SK-N-SH (cell line): ENCODE measurements around the gene FLT1. TPM values are rescaled to one million over a fixed set of nuclear protein-coding genes. Genes with fewer than 3 reads are reported as not detected.

Source experiments
- CTCF ChIA-PET: fragments of 300-600, 350-600 bp; formaldehyde crosslinking; extraction: SDS; loops from one replicate; lab custom pipeline; 2021; lab: Yijun Ruan, JAX
- POLR2A ChIA-PET: fragments of 350-600 bp; sonication (Branson Sonifier 250); formaldehyde crosslinking; extraction: SDS; loops from one replicate; lab custom pipeline; 2020; ENCODE audit warnings: antibody characterized with exemption, inconsistent platforms; lab: Yijun Ruan, JAX
- DNase-seq: peaks from one replicate; pipeline ENCODE4 v3.0.0; 2012
- H2AFZ ChIP-seq: fragments of 200-600 bp; sonication (generic); 2 replicates; pipeline ENCODE4 v1.8.1; 2016; ENCODE audit warnings: antibody characterized with exemption, mild to moderate bottlenecking, low read depth
- H3F3A ChIP-seq: fragments of 200-600 bp; sonication (generic); replicated peaks from 2 replicates; pipeline ENCODE3; 2016; ENCODE audit warnings: antibody characterized with exemption, mild to moderate bottlenecking; ENCODE audit not compliant: insufficient read depth
- H3K27ac ChIP-seq, 2 experiments: fragments of 200-500 bp in 1 of 2; fragments of 200-600 bp in 1 of 2; sonication (Bioruptor generic) in 1 of 2; sonication (generic), shearing (Covaris generic) in 1 of 2; 2 replicates each; pipeline versions ENCODE4 v1.5.1 to v1.6.1; 2014 to 2016; ENCODE audit warnings: low read depth in 2 of 2, inconsistent platforms in 1 of 2, low read length in 1 of 2, mild to moderate bottlenecking in 1 of 2, mixed read lengths in 1 of 2
- H3K27me3 ChIP-seq: fragments of 200-600 bp; sonication (generic), shearing (Covaris generic); 2 replicates; pipeline ENCODE4 v1.6.1; 2016; ENCODE audit warnings: mixed run types; ENCODE audit not compliant: insufficient read depth
- H3K36me3 ChIP-seq, 2 experiments: fragments of 200-500 bp in 1 of 2; fragments of 200-600 bp in 1 of 2; sonication (Bioruptor generic) in 1 of 2; sonication (generic) in 1 of 2; replicated peaks in 1 of 2; 2 replicates each; pipeline versions ENCODE3 to v1.5.1; 2014 to 2016; ENCODE audit warnings: low read length in 1 of 2, mild to moderate bottlenecking in 1 of 2; ENCODE audit not compliant: insufficient read depth in 2 of 2, control insufficient read depth in 1 of 2
- H3K4me1 ChIP-seq, 2 experiments: fragments of 200-500 bp in 1 of 2; fragments of 200-600 bp in 1 of 2; sonication (Bioruptor generic) in 1 of 2; sonication (generic), shearing (Covaris generic) in 1 of 2; 2 replicates each; pipeline versions ENCODE4 v1.5.1 to v1.6.1; 2014 to 2016; ENCODE audit warnings: low read depth in 1 of 2, low read length in 1 of 2, mixed run types in 1 of 2; ENCODE audit not compliant: insufficient read depth in 2 of 2, control insufficient read depth in 1 of 2
- H3K4me2 ChIP-seq: fragments of 200-600 bp; sonication (generic), shearing (Covaris generic); 2 replicates; pipeline ENCODE4 v1.6.1; 2017; ENCODE audit warnings: mixed run types
- H3K4me3 ChIP-seq, 2 experiments: fragments of 200-500 bp in 1 of 2; fragments of 200-600 bp in 1 of 2; sonication (Bioruptor generic) in 1 of 2; sonication (generic), shearing (Covaris generic) in 1 of 2; 2 replicates each; pipeline versions ENCODE4 v1.5.1 to v1.8.1; 2014 to 2016; ENCODE audit warnings: low read depth in 2 of 2, inconsistent platforms in 1 of 2, low read length in 1 of 2, mild to moderate bottlenecking in 1 of 2, mixed read lengths in 1 of 2, moderate library complexity in 1 of 2
- H3K79me2 ChIP-seq: fragments of 200-600 bp; sonication (generic); 2 replicates; pipeline ENCODE4 v1.8.1; 2017; ENCODE audit warnings: mild to moderate bottlenecking; ENCODE audit not compliant: insufficient read depth
- H3K9ac ChIP-seq: fragments of 200-600 bp; sonication (generic); 2 replicates; pipeline ENCODE4 v1.6.1; 2017; ENCODE audit warnings: mixed run types
- H3K9me2 ChIP-seq: fragments of 200-600 bp; sonication (generic); 2 replicates; pipeline ENCODE4 v1.6.1; 2017; ENCODE audit warnings: mixed run types
- H3K9me3 ChIP-seq: fragments of 200-600 bp; sonication (generic); 2 replicates; pipeline ENCODE4 v1.6.1; 2017; ENCODE audit warnings: mixed run types, mild to moderate bottlenecking, moderate library complexity
- H4K20me1 ChIP-seq: fragments of 200-600 bp; sonication (generic); 2 replicates; pipeline ENCODE4 v1.6.1; 2017; ENCODE audit warnings: mild to moderate bottlenecking, mixed run types; ENCODE audit not compliant: insufficient read depth
- CHD2 ChIP-seq: fragments of 150-350 bp; IDR thresholded peaks from 2 replicates; pipeline ENCODE4 v1.6.1; 2018; ENCODE audit warnings: low read length; ENCODE audit not compliant: partially characterized antibody
- EZH2phosphoT487 ChIP-seq: fragments of 200-600 bp; sonication (generic); IDR thresholded peaks from 2 replicates; pipeline ENCODE4 v1.6.1; 2017; ENCODE audit warnings: low read depth, mixed run types, mild to moderate bottlenecking, antibody characterized with exemption, moderate library complexity, borderline replicate concordance
- FOXM1 ChIP-seq: IDR thresholded peaks from 2 replicates; pipeline ENCODE4 v1.4.0; 2012; ENCODE audit warnings: low read depth, mild to moderate bottlenecking
- JUND ChIP-seq: IDR thresholded peaks from 2 replicates; pipeline ENCODE4 v1.4.0; 2012
- MAX ChIP-seq: IDR thresholded peaks from 2 replicates; pipeline ENCODE4 v1.4.0; 2012; ENCODE audit warnings: low read depth
- MEF2A ChIP-seq: IDR thresholded peaks from 2 replicates; pipeline ENCODE4 v1.4.0; 2012; ENCODE audit warnings: low read depth, borderline replicate concordance
- MXI1 ChIP-seq: IDR thresholded peaks from 2 replicates; pipeline ENCODE4 v1.6.1; 2012; ENCODE audit warnings: mild to moderate bottlenecking, low read depth, low read length, improper control_type of control experiment
- NRF1 ChIP-seq: IDR thresholded peaks from 2 replicates; pipeline ENCODE4 v1.6.1; 2012; ENCODE audit warnings: low read depth, mild to moderate bottlenecking, low read length
- POLR2AphosphoS5 ChIP-seq: IDR thresholded peaks from 2 replicates; pipeline ENCODE4 v1.6.1; 2012; ENCODE audit warnings: low read depth, low read length
- RXRA ChIP-seq: IDR thresholded peaks from 2 replicates; pipeline ENCODE4 v1.4.0; 2012; ENCODE audit warnings: low read depth, mild to moderate bottlenecking, borderline replicate concordance
- SIN3A ChIP-seq: IDR thresholded peaks from 2 replicates; pipeline ENCODE4 v1.6.1; 2012; ENCODE audit warnings: low read depth, mild to moderate bottlenecking, low read length, moderate library complexity, borderline replicate concordance
- TAF1 ChIP-seq: IDR thresholded peaks from 2 replicates; pipeline ENCODE4 v1.6.1; 2012; ENCODE audit warnings: low read depth, mild to moderate bottlenecking, low read length, moderate library complexity, borderline replicate concordance
- ZBTB33 ChIP-seq: IDR thresholded peaks from 2 replicates; pipeline ENCODE4 v1.4.0; 2012; ENCODE audit warnings: low read depth, borderline replicate concordance
- WGBS: methylation state at CpG from one replicate; pipeline ENCODE4 v1.1.6; 2017; ENCODE audit warnings: low lambda C conversion rate; 5-methylcytosine and 5-hydroxymethylcytosine counted together
- polyA plus RNA-seq, 3 experiments: library from polyadenylated mRNA; depleted of rRNA; stranded (reverse); fragments of >200 nt; gene quantifications; 2 replicates each; pipeline ENCODE4 v1.2.3, GENCODE V29; 2012
- TF ChIP-seq, protein P1 (sequence below): fragments of 150-350 bp; IDR thresholded peaks from 2 replicates; pipeline ENCODE4 v1.6.1; 2017; ENCODE audit warnings: antibody characterized with exemption, low read length, low read depth, borderline replicate concordance

The FLT1 gene
- polyA plus RNA-seq, 1 of the 3 experiments (the other 2 are of a cell fraction), result 0.20 TPM

GRCh38 chr13:28408235-28408848, 86.6 kb downstream of the FLT1 start:
- POLR2A ChIA-PET, result interaction anchor here (0.5 kb wide), 1 partner anchor 1330 kb away, joined by 3 read pairs; no protein-coding TSS in a partner anchor
- H3F3A ChIP-seq, result no peaks in the 10 kb centered on the region
- H3K27me3 ChIP-seq, result no peaks in the 10 kb centered on the region; the same call in 1 of the 2 replicates
- WGBS, result 47% methylated on average over 8 of the region's 8 CpGs
- no peaks in the 10 kb centered on the region for H3K79me2 ChIP-seq
- H2AFZ ChIP-seq, result no peak overlapping the region
- H3K4me2 ChIP-seq, result no peak overlapping the region
- CTCF ChIA-PET, result interaction anchor here (1.7 kb wide), 1 partner anchor 12 kb away, joined by 3 read pairs; no protein-coding TSS in a partner anchor
- no peak for DNase-seq
- H3K36me3 ChIP-seq, result no peaks in the 10 kb centered on the region
- H3K4me3 ChIP-seq, result no peak overlapping the region
- no peaks in the 10 kb centered on the region for H3K9me2 ChIP-seq
- H4K20me1 ChIP-seq, result no peaks in the 10 kb centered on the region
- no peak overlapping the region for H3K27ac ChIP-seq
- TF ChIP-seq SIN3A (no peak), FOXM1 (no peak), NRF1 (no peak), MXI1 (no peak), ZBTB33 (no peak), POLR2AphosphoS5 (no peak), MAX (no peak), RXRA (no peak), TAF1 (no peak), CHD2 (no peak), EZH2phosphoT487 (no peak), JUND (no peak), MEF2A (no peak)
- TF ChIP-seq, protein P1, sequence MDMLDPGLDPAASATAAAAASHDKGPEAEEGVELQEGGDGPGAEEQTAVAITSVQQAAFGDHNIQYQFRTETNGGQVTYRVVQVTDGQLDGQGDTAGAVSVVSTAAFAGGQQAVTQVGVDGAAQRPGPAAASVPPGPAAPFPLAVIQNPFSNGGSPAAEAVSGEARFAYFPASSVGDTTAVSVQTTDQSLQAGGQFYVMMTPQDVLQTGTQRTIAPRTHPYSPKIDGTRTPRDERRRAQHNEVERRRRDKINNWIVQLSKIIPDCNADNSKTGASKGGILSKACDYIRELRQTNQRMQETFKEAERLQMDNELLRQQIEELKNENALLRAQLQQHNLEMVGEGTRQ, result no peak
- no peak overlapping the region for H3K9ac ChIP-seq
- H3K4me1 ChIP-seq, result peaks cover 0 to 2% of the 10 kb centered on the region in 2 experiments; a peak in 1 of 4 replicates
- no peaks in the 10 kb centered on the region for H3K9me3 ChIP-seq
